NCI-H526 (cell line): ENCODE measurements around the gene HYDIN.

Experiments used
- DNase-seq, 2 experiments: peaks; one replicate each; lab custom pipeline; 2025; lab: John Stamatoyannopoulos, UW

The HYDIN gene

GRCh38 chr16:70786020-70786755, 444.3 kb downstream of the HYDIN start:
- DNase-seq = no peak

- no peak for DNase-seq
Observed at GRCh38 chr16:70784692-70785555, 445.6 kb downstream of the HYDIN start.

- no peak for DNase-seq
Observed at GRCh38 chr16:70782237-70782636, 448.3 kb downstream of the HYDIN start.

GRCh38 chr16:70781800-70782199, 448.7 kb downstream of the HYDIN start:
- no peak for DNase-seq

GRCh38 chr16:70780546-70780945, 450.0 kb downstream of the HYDIN start:
- no peak for DNase-seq

GRCh38 chr16:70779361-70779760, 451.2 kb downstream of the HYDIN start:
- DNase-seq = no peak

- peak; percentile 24 to 38 for DNase-seq
Observed at GRCh38 chr16:70778901-70779309, 451.6 kb downstream of the HYDIN start.

- DNase-seq = no peak
Observed at GRCh38 chr16:70777973-70778406, 452.5 kb downstream of the HYDIN start.

- DNase-seq = no peak
Observed at GRCh38 chr16:70777496-70777895, 453.0 kb downstream of the HYDIN start.

- DNase-seq = no peak
Observed at GRCh38 chr16:70775399-70775798, 455.1 kb downstream of the HYDIN start.

- no peak for DNase-seq
Observed at GRCh38 chr16:70774261-70774660, 456.3 kb downstream of the HYDIN start.

GRCh38 chr16:70772493-70772892, 458.0 kb downstream of the HYDIN start:
- no peak for DNase-seq

- peak in 1 of 2 experiments; percentile 34 for DNase-seq
Observed at GRCh38 chr16:70770626-70771552, 459.6 kb downstream of the HYDIN start.

- DNase-seq = no peak
Observed at GRCh38 chr16:70770291-70770625, 460.3 kb downstream of the HYDIN start.

- no peak for DNase-seq
Observed at GRCh38 chr16:70769761-70770160, 460.8 kb downstream of the HYDIN start.

GRCh38 chr16:70769131-70769530, 461.4 kb downstream of the HYDIN start:
- DNase-seq = no peak

GRCh38 chr16:70768203-70768580, 462.3 kb downstream of the HYDIN start:
- DNase-seq = no peak

GRCh38 chr16:70767377-70768202, 462.9 kb downstream of the HYDIN start:
- DNase-seq = no peak

- no peak for DNase-seq
Observed at GRCh38 chr16:70766658-70767057, 463.9 kb downstream of the HYDIN start.

GRCh38 chr16:70766176-70766575, 464.3 kb downstream of the HYDIN start:
- DNase-seq = no peak

GRCh38 chr16:70765491-70765890, 465.0 kb downstream of the HYDIN start:
- DNase-seq = no peak
